HCT116 (cell line): ENCODE results near the gene STAM. TPM values are rescaled to one million over a fixed set of nuclear protein-coding genes. Genes with fewer than 3 reads are reported as not detected.

Experiments
- ATAC-seq: fragments of 200-7000 bp; cut with Tn5 transposase; 2 replicates; pipeline ENCODE4 v1.9.1; 2020; ENCODE audit warnings: mild to moderate bottlenecking, moderate library complexity
- BruUV-seq: library from RNA; stranded (reverse); fragments of 400-500 nt; replicated peaks from 2 replicates; lab custom pipeline; 2021; lab: Mats Ljungman, UMichigan
- CTCF ChIA-PET: fragments of 300-600 bp; sonication (Branson Sonifier 250); formaldehyde crosslinking; loops from one replicate; lab custom pipeline; 2021; ENCODE audit warnings: antibody characterized with exemption; lab: Charles Lee
- POLR2A ChIA-PET: fragments of 300-600, 350-600 bp; sonication (Branson Sonifier 250); formaldehyde crosslinking; loops from one replicate; lab custom pipeline; 2021; ENCODE audit warnings: antibody characterized with exemption; lab: Charles Lee
- RAD21 ChIA-PET, 2 experiments: fragments of 300-600 bp; sonication (Branson Sonifier 250); formaldehyde crosslinking; loops; one replicate each; lab custom pipeline; 2023; ENCODE audit warnings: low total read pairs in 2 of 2; ENCODE audit not compliant: uncharacterized antibody in 2 of 2, unreplicated experiment in 2 of 2, low non-redundant PET in 1 of 2; lab: Charles Lee
- DNase-seq: peaks from one replicate; pipeline ENCODE4 v3.0.0-alpha.2; 2010; ENCODE audit warnings: low read depth, low spot score
- H2AFZ ChIP-seq: fragments of 200-600 bp; shearing (Covaris generic), sonication (generic); 2 replicates; pipeline ENCODE4 v1.6.1; 2017; ENCODE audit warnings: low read depth, mixed run types, mixed read lengths, antibody characterized with exemption, low read length; ENCODE audit not compliant: poor library complexity, severe bottlenecking
- H3K27ac ChIP-seq: 2 replicates; pipeline ENCODE4 v1.5.1; 2012; ENCODE audit warnings: low read depth, low read length
- H3K27me3 ChIP-seq: fragments of 200-600 bp; sonication (generic); 2 replicates; pipeline ENCODE4 v1.6.1; 2016; ENCODE audit warnings: mixed run types, low read length, mixed read lengths; ENCODE audit not compliant: insufficient read depth
- H3K36me3 ChIP-seq, 2 experiments: fragments of 200-500 bp in 1 of 2; fragments of 200-600 bp in 1 of 2; sonication (Bioruptor generic) in 1 of 2; sonication (generic) in 1 of 2; 2 replicates each; pipeline versions ENCODE4 v1.5.1 to v1.6.1; 2014 to 2016; ENCODE audit warnings: low read length in 2 of 2, inconsistent platforms in 1 of 2, mixed read lengths in 1 of 2, mixed run types in 1 of 2; ENCODE audit not compliant: insufficient read depth in 2 of 2, control insufficient read depth in 1 of 2
- H3K4me1 ChIP-seq, 2 experiments: fragments of 200-600 bp in 1 of 2; sonication (generic) in 1 of 2; 2 replicates each; pipeline versions ENCODE4 v1.5.1 to v1.6.1; 2012 to 2017; ENCODE audit warnings: low read length in 2 of 2, inconsistent platforms in 1 of 2, mild to moderate bottlenecking in 1 of 2, mixed read lengths in 1 of 2, mixed run types in 1 of 2, moderate library complexity in 1 of 2; ENCODE audit not compliant: insufficient read depth in 2 of 2, control insufficient read depth in 1 of 2
- H3K4me2 ChIP-seq: fragments of 200-600 bp; sonication (generic); 2 replicates; pipeline ENCODE4 v1.6.1; 2017; ENCODE audit warnings: mixed run types, low read length, mixed read lengths
- H3K4me3 ChIP-seq, 2 experiments: fragments of 200-600 bp in 1 of 2; sonication (generic) in 1 of 2; replicated peaks in 1 of 2; 2 replicates each; pipeline ENCODE4 v1.5.1; 2011 to 2016; ENCODE audit warnings: low read length in 2 of 2, control low read depth in 1 of 2, low read depth in 1 of 2, mild to moderate bottlenecking in 1 of 2, mixed read lengths in 1 of 2, mixed run types in 1 of 2
- H3K79me2 ChIP-seq: fragments of 200-600 bp; sonication (generic); 2 replicates; pipeline ENCODE4 v1.6.1; 2017; ENCODE audit warnings: mild to moderate bottlenecking, mixed run types, low read length, moderate library complexity, mixed read lengths; ENCODE audit not compliant: insufficient read depth
- H3K9ac ChIP-seq: fragments of 200-600 bp; sonication (generic); 2 replicates; pipeline ENCODE4 v1.6.1; 2016; ENCODE audit warnings: low read length, mixed read lengths
- H3K9me2 ChIP-seq: fragments of 200-600 bp; sonication (generic), shearing (Covaris generic); 2 replicates; pipeline ENCODE4 v1.6.1; 2017; ENCODE audit warnings: mixed run types, mild to moderate bottlenecking, moderate library complexity; ENCODE audit not compliant: insufficient read depth
- H3K9me3 ChIP-seq, 2 experiments: fragments of 200-500 bp in 1 of 2; fragments of 200-600 bp in 1 of 2; sonication (Bioruptor generic) in 1 of 2; sonication (generic) in 1 of 2; 2 replicates each; pipeline ENCODE4 v1.6.1; 2014 to 2017; ENCODE audit warnings: low read length in 2 of 2, mixed read lengths in 2 of 2, inconsistent platforms in 1 of 2, low read depth in 1 of 2, mild to moderate bottlenecking in 1 of 2, mixed run types in 1 of 2, moderate library complexity in 1 of 2; ENCODE audit not compliant: control insufficient read depth in 1 of 2, insufficient read depth in 1 of 2
- H4K20me1 ChIP-seq: fragments of 200-600 bp; sonication (generic), shearing (Covaris generic); 2 replicates; pipeline ENCODE4 v1.6.1; 2017; ENCODE audit warnings: mixed run types, mild to moderate bottlenecking, moderate library complexity; ENCODE audit not compliant: insufficient read depth
- CBX3 ChIP-seq: IDR thresholded peaks from 2 replicates; pipeline ENCODE4 v1.6.1; 2012; ENCODE audit warnings: low read depth
- EGR1 ChIP-seq: IDR thresholded peaks from 2 replicates; pipeline ENCODE4 v1.6.1; 2012; ENCODE audit warnings: low read depth
- ELF1 ChIP-seq: IDR thresholded peaks from 2 replicates; pipeline ENCODE4 v1.6.1; 2012; ENCODE audit warnings: low read depth, borderline replicate concordance
- POLR2A ChIP-seq: IDR thresholded peaks from 2 replicates; pipeline ENCODE4 v1.7.0; 2011; ENCODE audit warnings: borderline replicate concordance; ENCODE audit not compliant: insufficient read depth, insufficient read length; ENCODE audit errors: extremely low read depth
- RAD21 ChIP-seq: IDR thresholded peaks from 2 replicates; pipeline ENCODE4 v1.6.1; 2012; ENCODE audit warnings: low read depth, mild to moderate bottlenecking
- SIN3A ChIP-seq: IDR thresholded peaks from 2 replicates; pipeline ENCODE4 v1.6.1; 2012; ENCODE audit warnings: low read depth
- SRF ChIP-seq: IDR thresholded peaks from 2 replicates; pipeline ENCODE4 v1.6.1; 2012; ENCODE audit warnings: low read depth
- ZFX ChIP-seq: fragments of 450-650 bp; IDR thresholded peaks from 2 replicates; pipeline ENCODE4 v1.6.1; 2017
- intact Hi-C: fragments of 100-400 bp; cut with micrococcal nuclease; formaldehyde crosslinking; loops from 2 replicates; pipeline ENCODE4 v1.10.0; 2022
- total RNA-seq: library from RNA; stranded (reverse); gene quantifications from one replicate; pipeline ENCODE4 v1.2.1, GENCODE V29; 2021; ENCODE audit not compliant: unreplicated experiment
- TF ChIP-seq, protein P1 (sequence below): IDR thresholded peaks from 2 replicates; pipeline ENCODE4 v1.6.1; 2011; ENCODE audit warnings: mild to moderate bottlenecking, low read length, moderate library complexity; ENCODE audit not compliant: insufficient replicate concordance; ENCODE audit errors: extremely low read depth
- TF ChIP-seq, protein P2 (sequence below): IDR thresholded peaks from 2 replicates; pipeline ENCODE4 v1.6.1; 2012

The STAM gene
- total RNA-seq, 1 experiment from 2014 or later: 23.0 TPM

DNA sequence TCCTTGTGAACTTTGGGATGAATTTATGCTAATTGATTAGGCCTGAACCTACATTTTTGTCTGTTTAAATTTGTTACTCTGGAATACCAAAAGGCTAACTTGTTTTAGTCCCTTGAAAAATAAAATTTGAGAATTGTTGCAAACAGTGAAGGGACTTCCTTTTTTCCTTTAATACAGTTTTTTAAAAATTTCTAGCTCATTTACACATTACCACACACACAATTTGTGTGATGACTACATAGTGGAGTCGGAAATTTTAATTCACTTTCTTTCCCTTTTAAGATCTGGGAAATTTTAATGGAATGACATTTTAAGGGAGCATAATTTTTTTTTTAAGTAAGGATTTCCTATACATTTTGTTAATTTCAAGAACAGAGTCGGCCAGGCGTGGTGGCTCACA lies 99.5 kb downstream of the STAM start:
- H3K27me3 ChIP-seq: no peaks in the 10 kb centered on the region
- TF ChIP-seq, protein P1, sequence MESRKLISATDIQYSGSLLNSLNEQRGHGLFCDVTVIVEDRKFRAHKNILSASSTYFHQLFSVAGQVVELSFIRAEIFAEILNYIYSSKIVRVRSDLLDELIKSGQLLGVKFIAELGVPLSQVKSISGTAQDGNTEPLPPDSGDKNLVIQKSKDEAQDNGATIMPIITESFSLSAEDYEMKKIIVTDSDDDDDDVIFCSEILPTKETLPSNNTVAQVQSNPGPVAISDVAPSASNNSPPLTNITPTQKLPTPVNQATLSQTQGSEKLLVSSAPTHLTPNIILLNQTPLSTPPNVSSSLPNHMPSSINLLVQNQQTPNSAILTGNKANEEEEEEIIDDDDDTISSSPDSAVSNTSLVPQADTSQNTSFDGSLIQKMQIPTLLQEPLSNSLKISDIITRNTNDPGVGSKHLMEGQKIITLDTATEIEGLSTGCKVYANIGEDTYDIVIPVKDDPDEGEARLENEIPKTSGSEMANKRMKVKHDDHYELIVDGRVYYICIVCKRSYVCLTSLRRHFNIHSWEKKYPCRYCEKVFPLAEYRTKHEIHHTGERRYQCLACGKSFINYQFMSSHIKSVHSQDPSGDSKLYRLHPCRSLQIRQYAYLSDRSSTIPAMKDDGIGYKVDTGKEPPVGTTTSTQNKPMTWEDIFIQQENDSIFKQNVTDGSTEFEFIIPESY: no peak
- no peak for TF ChIP-seq CBX3
- TF ChIP-seq SIN3A: no peak
- no peak for TF ChIP-seq ELF1
- TF ChIP-seq, protein P2, sequence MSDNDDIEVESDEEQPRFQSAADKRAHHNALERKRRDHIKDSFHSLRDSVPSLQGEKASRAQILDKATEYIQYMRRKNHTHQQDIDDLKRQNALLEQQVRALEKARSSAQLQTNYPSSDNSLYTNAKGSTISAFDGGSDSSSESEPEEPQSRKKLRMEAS: no peak
- no peak for TF ChIP-seq SRF
- TF ChIP-seq ZFX: no peak
- no peak for TF ChIP-seq POLR2A
- TF ChIP-seq RAD21: no peak
- no peak for TF ChIP-seq EGR1
- TF ChIP-seq, all 23 proteins: peak for 0
- H3K79me2 ChIP-seq: no peaks in the 10 kb centered on the region
- ChIA-PET RAD21 (no interaction called here), POLR2A (no interaction called here), CTCF (no interaction called here)
- no peaks in the 10 kb centered on the region for H3K36me3 ChIP-seq
- intact Hi-C loops: loop anchor here (1.0 to 10.0 kb wide), 3 partner anchors 136 to 899 kb away; no protein-coding TSS in a partner anchor
- no peak overlapping the region for H3K27ac ChIP-seq
- no peaks in the 10 kb centered on the region for H3K9me3 ChIP-seq
- ATAC-seq (no peak), DNase-seq (no peak)
- no TSS peak for BruUV-seq
- H3K9ac ChIP-seq: no peak overlapping the region
- H2AFZ ChIP-seq: peak overlapping the region; percentile 92
- H3K9me2 ChIP-seq: no peaks in the 10 kb centered on the region
- H4K20me1 ChIP-seq: no peaks in the 10 kb centered on the region
- peak overlapping the region in 1 of 2 experiments; percentile 18; a peak in 1 of 4 replicates for H3K4me3 ChIP-seq
- peaks cover 0 to 10% of the 10 kb centered on the region in 2 experiments; a peak in 2 of 4 replicates for H3K4me1 ChIP-seq
- H3K4me2 ChIP-seq: peak overlapping the region; percentile 69
